A673 (cell line): ENCODE data around the gene OTUD5.

Experiments used
- EZH2 ChIP-seq: fragments of 200-600 bp; sonication (generic); IDR thresholded peaks from 2 replicates; pipeline ENCODE4 v1.6.1; 2017; ENCODE audit warnings: borderline replicate concordance, low read depth, mild to moderate bottlenecking, mixed read lengths, antibody characterized with exemption, low read length; ENCODE audit not compliant: poor library complexity, severe bottlenecking
- TF ChIP-seq, protein P1 (sequence below): fragments of 300-800, 200-600 bp; sonication (generic); conservative IDR thresholded peaks from 2 replicates; pipeline ENCODE4 v1.5.1; 2017; ENCODE audit warnings: low read depth, mild to moderate bottlenecking, antibody characterized with exemption, low read length, moderate library complexity, mixed read lengths

DNA sequence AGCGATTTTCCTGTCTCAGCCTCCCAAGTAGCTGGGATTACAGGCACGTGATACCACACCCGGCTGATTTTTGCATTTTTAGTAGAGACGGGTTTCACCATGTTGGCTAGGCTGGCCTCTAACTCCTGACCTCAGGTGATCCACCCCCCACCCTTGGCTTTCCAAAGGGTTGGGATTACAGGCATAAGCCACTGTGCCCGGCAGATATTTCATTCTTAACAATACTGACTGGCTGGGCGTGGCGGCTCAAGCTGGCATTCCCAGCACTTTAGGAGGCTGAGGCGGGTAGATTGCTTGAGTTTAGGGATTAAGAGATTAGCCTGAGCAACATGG lies 58.4 kb downstream of the OTUD5 start:
- TF ChIP-seq, protein P1, sequence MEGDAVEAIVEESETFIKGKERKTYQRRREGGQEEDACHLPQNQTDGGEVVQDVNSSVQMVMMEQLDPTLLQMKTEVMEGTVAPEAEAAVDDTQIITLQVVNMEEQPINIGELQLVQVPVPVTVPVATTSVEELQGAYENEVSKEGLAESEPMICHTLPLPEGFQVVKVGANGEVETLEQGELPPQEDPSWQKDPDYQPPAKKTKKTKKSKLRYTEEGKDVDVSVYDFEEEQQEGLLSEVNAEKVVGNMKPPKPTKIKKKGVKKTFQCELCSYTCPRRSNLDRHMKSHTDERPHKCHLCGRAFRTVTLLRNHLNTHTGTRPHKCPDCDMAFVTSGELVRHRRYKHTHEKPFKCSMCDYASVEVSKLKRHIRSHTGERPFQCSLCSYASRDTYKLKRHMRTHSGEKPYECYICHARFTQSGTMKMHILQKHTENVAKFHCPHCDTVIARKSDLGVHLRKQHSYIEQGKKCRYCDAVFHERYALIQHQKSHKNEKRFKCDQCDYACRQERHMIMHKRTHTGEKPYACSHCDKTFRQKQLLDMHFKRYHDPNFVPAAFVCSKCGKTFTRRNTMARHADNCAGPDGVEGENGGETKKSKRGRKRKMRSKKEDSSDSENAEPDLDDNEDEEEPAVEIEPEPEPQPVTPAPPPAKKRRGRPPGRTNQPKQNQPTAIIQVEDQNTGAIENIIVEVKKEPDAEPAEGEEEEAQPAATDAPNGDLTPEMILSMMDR = no peak
- no peak for TF ChIP-seq EZH2
